ENCODE measurements around the gene KIF1A.

GRCh38 chr2:240791221-240791800 lies 28.7 kb downstream of the KIF1A start:
- TF ChIP-seq, protein P1, sequence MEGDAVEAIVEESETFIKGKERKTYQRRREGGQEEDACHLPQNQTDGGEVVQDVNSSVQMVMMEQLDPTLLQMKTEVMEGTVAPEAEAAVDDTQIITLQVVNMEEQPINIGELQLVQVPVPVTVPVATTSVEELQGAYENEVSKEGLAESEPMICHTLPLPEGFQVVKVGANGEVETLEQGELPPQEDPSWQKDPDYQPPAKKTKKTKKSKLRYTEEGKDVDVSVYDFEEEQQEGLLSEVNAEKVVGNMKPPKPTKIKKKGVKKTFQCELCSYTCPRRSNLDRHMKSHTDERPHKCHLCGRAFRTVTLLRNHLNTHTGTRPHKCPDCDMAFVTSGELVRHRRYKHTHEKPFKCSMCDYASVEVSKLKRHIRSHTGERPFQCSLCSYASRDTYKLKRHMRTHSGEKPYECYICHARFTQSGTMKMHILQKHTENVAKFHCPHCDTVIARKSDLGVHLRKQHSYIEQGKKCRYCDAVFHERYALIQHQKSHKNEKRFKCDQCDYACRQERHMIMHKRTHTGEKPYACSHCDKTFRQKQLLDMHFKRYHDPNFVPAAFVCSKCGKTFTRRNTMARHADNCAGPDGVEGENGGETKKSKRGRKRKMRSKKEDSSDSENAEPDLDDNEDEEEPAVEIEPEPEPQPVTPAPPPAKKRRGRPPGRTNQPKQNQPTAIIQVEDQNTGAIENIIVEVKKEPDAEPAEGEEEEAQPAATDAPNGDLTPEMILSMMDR (IDR thresholded peaks at IDR 0.05; ENCODE audit: poor library complexity), result no peak
- TF ChIP-seq EZH2 (IDR thresholded peaks at IDR 0.05; ENCODE audit: borderline replicate concordance) (no peak), EZH2phosphoT487 (IDR thresholded peaks at IDR 0.05; ENCODE audit: low read depth, severe bottlenecking, unreplicated experiment) (no peak)

Data from hepatocyte (in vitro differentiated cells).